ENCODE results near the gene ATG101. TPM values are rescaled to one million over a fixed set of nuclear protein-coding genes. Genes with fewer than 3 reads are reported as not detected.

The ATG101 gene
- total RNA-seq, 1 experiment from 2014 or later, result 92.1 TPM

Other genes with a start within 250 kb of the ATG101 start
- gene FIGNL2, start 221.3 kb upstream of the ATG101 start, total RNA-seq (2014; rRNA removed; shearing (Covaris generic)), result 0.06 and 0.10 TPM in 2 replicates
- not detected in 2 replicates for gene ANKRD33, start 181.9 kb upstream of the ATG101 start, total RNA-seq (2014; rRNA removed; shearing (Covaris generic))
- gene ACVRL1, start 162.5 kb upstream of the ATG101 start, total RNA-seq (2014; rRNA removed; shearing (Covaris generic)), result not detected in 2 replicates
- gene ACVR1B, start 118.3 kb upstream of the ATG101 start, total RNA-seq (2014; rRNA removed; shearing (Covaris generic)), result 7.4 and 7.7 TPM in 2 replicates
- 0.32 TPM in 1 of 2 replicates, not detected in the other for gene TAMALIN, start 63.0 kb upstream of the ATG101 start, total RNA-seq (2014; rRNA removed; shearing (Covaris generic))
- gene NR4A1, start 18.5 kb upstream of the ATG101 start, total RNA-seq (2014; rRNA removed; shearing (Covaris generic)), result 92.3 and 94.6 TPM in 2 replicates
- 0.12 TPM in 1 of 2 replicates, not detected in the other for gene SMIM41, start 9.7 kb downstream of the ATG101 start, total RNA-seq (2014; rRNA removed; shearing (Covaris generic))
- 36.0 and 41.3 TPM in 2 replicates for gene KRT80, start 122.0 kb downstream of the ATG101 start, total RNA-seq (2014; rRNA removed; shearing (Covaris generic))
- 23.1 and 25.5 TPM in 2 replicates for gene KRT7, start 163.3 kb downstream of the ATG101 start, total RNA-seq (2014; rRNA removed; shearing (Covaris generic))
- 0.78 and 0.92 TPM in 2 replicates for gene KRT86, start 204.7 kb downstream of the ATG101 start, total RNA-seq (2014; rRNA removed; shearing (Covaris generic))
- 40.6 and 54.3 TPM in 2 replicates for gene KRT81, start 221.6 kb downstream of the ATG101 start, total RNA-seq (2014; rRNA removed; shearing (Covaris generic))